HG03342 (cell line): ENCODE data around the gene P2RY4.
A peak's percentile ranks its signal among the peaks of the same experiment; 100 is the strongest.
"Not testable (repeated sequence)": the region's sequence is repeated elsewhere in the genome, so short reads cannot be mapped to it uniquely, and the experiment has no call there.

Experiments
- ATAC-seq: cut with Tn5 transposase; IDR thresholded peaks from one replicate; pipeline ENCODE4 v1.9.1; 2021; ENCODE audit warnings: mild to moderate bottlenecking, moderate library complexity; ENCODE audit not compliant: unreplicated experiment

P2RY4 gene

GRCh38 chrX:70260104-70260503 lies at the start of gene P2RY4:
TSS of gene P2RY4 (minus strand) at chrX:70260204. CDS start at chrX:70259624, 580 bp downstream.
- ATAC-seq = no peak

GRCh38 chrX:70301716-70302115 lies 41.7 kb upstream of the P2RY4 start:
- ATAC-seq = no peak

DNA sequence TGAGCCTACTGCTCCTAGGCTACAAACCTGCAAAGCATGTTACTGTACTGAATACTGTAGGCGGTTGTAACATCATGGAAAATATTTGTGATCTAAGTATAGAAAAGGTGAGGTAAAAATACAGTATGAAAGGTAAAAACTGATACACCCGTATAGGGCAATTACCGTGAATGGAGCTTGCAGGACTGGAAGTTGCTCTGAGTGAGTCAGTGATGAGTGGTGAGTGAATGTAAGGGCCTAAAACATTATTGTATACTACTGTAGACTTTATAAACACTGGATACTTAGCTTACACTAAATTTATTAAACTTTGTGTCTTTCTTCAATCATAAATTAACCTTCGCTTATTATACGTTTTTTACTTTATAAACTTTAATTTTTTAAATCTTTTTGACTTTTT lies 33.6 kb upstream of the P2RY4 start:
- no peak for ATAC-seq

GRCh38 chrX:70292788-70293187 lies 32.8 kb upstream of the P2RY4 start:
- no peak for ATAC-seq

- ATAC-seq = peak; percentile 96
Measured at GRCh38 chrX:70289793-70290770, 30.1 kb upstream of the P2RY4 start, which contains the start of the genes KIF4A and PDZD11. TSS of gene KIF4A (plus strand) at chrX:70290104. CDS start at chrX:70290459, 355 bp downstream. TSS of gene PDZD11 (minus strand) at chrX:70289927. CDS start at chrX:70289341, 586 bp downstream.

DNA sequence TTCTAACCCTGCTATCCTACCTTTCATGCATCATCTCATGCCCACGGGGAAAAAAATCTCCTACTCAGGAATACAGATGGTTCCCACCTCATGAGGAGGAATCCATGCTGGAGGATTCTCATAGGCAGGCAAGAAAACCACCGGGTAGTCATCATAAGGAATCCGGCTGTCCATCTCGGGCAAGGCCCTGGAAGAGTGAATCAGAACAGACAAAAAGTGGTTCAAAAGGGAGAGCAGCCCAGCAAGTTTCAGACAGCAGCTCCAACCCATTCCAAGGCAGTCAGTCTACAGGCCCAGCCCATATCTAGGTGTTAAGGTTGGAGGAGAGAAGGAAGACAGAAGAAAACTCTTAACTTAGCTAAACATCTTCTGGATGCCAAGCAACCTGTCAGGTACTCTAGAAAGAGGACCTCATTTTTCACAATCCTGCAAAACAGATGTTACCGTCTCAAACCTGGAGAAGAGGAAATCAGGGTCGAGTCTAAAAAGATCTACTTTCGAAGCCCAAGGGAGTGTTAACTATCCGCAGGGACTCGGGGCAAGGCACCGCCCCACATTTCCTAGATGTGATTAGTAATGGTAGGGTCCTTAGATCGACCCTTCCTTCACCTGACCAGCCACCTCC lies 29.3 kb upstream of the P2RY4 start:
- no peak for ATAC-seq

GRCh38 chrX:70281951-70282350 lies 21.9 kb upstream of the P2RY4 start, which contains the start of gene RAB41:
TSS of gene RAB41 (plus strand) at chrX:70282172. CDS start at chrX:70282218, 46 bp downstream.
- no peak for ATAC-seq

DNA sequence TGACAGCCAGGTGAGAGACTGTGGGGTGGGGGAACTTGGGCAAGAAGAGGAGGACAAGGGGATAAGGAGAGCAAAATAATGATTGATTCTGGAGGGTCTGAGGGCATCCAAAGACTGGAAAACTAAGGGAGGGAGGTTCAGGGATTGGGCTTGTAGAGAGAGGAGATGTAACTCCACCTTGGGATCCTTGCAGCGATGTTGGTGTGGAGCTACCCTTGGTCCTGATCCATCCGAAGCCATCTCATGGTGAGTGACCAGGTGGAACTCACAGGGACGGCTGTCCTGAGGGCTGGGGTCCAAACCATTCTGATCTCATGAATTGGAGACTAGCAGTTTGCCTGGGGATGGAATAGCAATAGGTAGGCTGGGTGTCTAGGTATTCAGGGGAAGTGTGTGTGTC lies 20.6 kb upstream of the P2RY4 start:
- no peak for ATAC-seq

- ATAC-seq = no peak
Measured at GRCh38 chrX:70279081-70279480, 19.1 kb upstream of the P2RY4 start.

GRCh38 chrX:70274029-70274428 lies 14.0 kb upstream of the P2RY4 start:
- ATAC-seq = not testable (repeated sequence)

DNA sequence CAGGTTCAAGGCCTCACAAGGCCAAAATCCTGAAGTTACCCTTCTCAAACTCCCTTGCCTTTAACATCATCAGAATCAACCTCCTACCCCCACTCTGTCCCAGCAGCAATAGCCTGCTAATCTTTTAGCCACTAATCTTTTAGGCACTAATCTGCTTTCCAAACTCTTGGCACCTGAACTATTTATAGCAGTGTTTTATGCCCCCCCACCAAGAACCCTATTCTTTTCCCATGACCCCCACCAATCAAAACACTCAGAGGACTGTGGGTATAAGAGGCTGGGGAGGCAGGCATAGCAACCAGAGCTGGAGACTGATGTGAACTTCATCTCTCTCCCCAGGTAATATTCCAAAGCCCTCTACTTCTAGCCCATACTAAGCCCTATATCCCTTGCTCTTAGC lies 8.0 kb upstream of the P2RY4 start, which contains the start of gene ARR3:
TSS of gene ARR3 (plus strand) at position 301 of the 400 bp plus-strand sequence. CDS start 1,052 bp downstream, outside the sequence.
- no peak for ATAC-seq

DNA sequence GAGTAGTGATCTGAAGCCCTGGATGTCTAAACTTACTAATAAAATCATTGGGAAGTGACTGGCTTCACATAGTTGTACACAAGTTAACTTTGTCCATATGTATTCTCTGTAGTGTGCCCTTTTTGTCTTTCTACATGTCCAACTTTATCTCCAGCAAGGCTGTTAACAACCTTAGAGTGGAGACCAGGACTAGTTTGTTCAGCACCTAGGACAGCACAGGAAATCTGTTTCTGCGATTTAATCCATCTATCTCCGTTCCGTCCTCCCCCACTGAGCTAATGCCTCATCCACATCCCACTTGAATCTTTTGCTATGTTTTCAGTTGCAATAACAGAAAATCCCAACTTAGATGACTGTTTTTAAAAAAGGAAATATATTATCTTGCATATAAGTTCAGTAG lies 4.8 kb upstream of the P2RY4 start:
- ATAC-seq = no peak

DNA sequence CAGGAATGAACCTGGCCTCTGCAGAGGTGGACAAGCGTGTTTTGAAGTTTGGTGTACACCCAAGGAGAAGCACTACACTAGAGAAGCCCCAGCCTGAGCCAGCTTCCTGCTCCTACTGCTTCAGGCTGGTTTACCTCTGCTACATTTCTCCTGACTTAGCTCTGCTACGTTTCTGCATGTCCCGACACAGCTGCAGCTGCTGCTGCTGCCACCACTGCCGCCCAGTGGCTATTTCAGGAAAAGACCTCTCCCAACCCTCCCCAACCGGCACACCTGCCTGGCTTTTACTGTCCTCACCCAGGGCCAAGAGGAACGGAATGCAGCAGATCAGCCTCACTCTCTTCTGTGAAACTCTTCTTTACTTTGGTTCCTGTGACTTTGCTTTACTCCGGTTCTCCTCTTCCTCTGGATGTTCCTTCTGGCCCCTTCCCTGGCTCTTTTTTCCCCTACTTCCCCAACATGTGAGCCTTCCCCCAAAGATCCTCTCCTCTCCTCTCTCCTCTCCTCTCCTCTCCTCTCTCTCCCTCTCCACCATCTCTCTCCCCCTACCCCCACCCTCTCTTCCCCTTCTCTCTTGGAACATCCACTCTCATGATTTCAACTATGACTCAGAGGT lies 3.1 kb upstream of the P2RY4 start:
- no peak for ATAC-seq

- no peak for ATAC-seq
Measured at GRCh38 chrX:70257423-70258288, 2.3 kb downstream of the P2RY4 start.

DNA sequence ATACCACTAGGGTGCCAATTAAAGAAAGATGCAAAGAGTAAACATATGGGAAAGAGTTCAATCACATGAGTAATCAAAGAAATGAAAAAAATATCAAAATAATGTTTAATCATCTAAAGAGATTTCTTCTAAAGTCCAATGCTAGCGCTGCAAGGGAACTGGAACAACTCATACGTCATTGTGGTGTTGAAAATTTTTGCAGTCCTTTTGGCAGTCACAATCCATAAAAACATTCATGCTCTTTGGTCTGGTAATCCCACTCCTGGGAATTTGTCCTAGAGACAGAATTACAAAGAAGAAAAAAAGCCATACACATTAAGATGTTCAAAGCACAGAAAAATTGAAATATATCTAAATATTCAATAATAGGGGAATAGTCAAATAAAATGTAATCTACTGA lies 4.6 kb downstream of the P2RY4 start:
- ATAC-seq = no peak

DNA sequence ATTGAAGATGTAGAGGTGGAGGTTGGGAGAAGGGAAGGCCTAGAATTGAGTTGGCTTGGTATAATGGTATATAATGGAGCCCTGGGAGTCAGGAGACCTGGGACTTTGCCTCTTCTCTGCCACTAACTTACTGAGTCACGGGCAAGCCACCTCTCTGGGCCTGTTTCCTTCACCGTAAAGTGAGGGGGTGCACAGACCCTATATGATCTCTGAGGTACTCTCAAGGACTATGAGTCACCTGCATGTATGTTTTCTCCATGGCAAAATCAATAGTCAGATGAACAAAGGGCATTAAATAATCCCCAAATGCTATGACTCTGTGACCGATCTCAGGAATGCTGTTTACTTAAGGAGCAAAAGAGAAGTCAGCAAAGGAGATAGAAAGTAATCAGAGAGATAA lies 5.1 kb downstream of the P2RY4 start:
- no peak for ATAC-seq

DNA sequence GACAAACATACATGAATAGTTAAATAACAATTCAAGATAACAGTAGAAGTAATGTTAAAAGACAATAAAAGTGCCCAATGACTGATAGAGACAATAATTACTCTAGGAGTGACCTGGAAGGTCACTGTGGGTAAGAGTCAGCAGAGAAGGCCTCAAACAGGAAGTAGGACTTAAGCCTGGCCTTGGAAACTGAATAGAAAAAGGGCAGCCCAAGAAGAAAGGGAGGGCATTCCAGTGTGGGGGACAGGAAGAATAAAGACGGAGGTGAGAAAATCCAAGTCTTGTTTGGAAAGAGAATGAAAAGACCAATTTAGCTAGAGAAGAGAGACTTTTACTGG lies 6.0 kb downstream of the P2RY4 start:
- ATAC-seq = no peak

- ATAC-seq = no peak
Measured at GRCh38 chrX:70253377-70254062, 6.5 kb downstream of the P2RY4 start.

DNA sequence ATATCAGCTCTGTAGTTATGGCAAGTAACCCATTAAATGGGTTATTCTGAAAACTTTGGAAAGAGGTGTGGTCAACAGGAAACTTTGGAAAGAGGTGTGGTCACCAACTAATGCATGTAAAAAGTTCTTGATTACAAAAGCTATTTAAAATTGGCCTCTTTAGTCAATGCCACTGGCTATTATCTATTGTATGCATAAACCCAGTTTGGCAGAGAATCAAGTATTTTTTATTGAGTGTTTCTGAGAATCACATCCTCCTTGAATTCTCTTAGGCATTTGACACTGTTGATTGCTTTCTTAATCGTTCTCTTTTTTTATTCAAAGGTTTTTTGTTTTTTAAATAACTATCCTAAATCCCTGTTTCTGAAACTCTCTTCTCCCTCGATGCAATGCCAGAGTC lies 7.5 kb downstream of the P2RY4 start:
- ATAC-seq = no peak

GRCh38 chrX:70247252-70247651 lies 12.8 kb downstream of the P2RY4 start:
- ATAC-seq = no peak
